ENCODE measurements around the gene NFIB. TPM values are rescaled to one million over a fixed set of nuclear protein-coding genes. Genes with fewer than 3 reads are reported as not detected.

NFIB gene
- total and polyA plus RNA-seq, 7 experiments from 2014 or later = 0.32 TPM; not detected in 6

- Mint-ChIP-seq H3K4me1 (no peaks in the 10 kb centered on the region), H3K27me3 (peaks cover 0 to 20% (median 0%) of the 10 kb centered on the region in 5 donors), H3K4me3 (no peak overlapping the region), H3K9me3 (peaks cover 0 to 5% (median 0%) of the 10 kb centered on the region in 11 donors), H3K27ac (no peak overlapping the region), H3K36me3 (no peaks in the 10 kb centered on the region)
- no peak for DNase-seq
- no peak for ATAC-seq
- intact Hi-C loops (cut with micrococcal nuclease) = no loop called here
- POLR2A ChIA-PET = no interaction called here
- H3K27ac ChIP-seq (ENCODE audit: low read depth, low read length) = no peak overlapping the region
- CTCF ChIA-PET = no interaction called here
- H3K9me3 ChIP-seq (ENCODE audit: control insufficient read depth in 2 of 3, low read length in 3 of 3) = no peaks in the 10 kb centered on the region
- H3K4me1 ChIP-seq (ENCODE audit: control insufficient read depth in 2 of 2, insufficient read depth in 2 of 2, low read length in 2 of 2) = no peaks in the 10 kb centered on the region
- H3K36me3 ChIP-seq (ENCODE audit: control insufficient read depth in 2 of 3, insufficient read depth in 3 of 3, low read length in 3 of 3) = no peaks in the 10 kb centered on the region
- H3K4me3 ChIP-seq (ENCODE audit: low read length) = no peak overlapping the region
- H3K27me3 ChIP-seq (ENCODE audit: control insufficient read depth in 2 of 2, insufficient read depth in 2 of 2, low read length in 2 of 2) = no peaks in the 10 kb centered on the region
These were observed 63.2 kb downstream of the NFIB start for GRCh38 chr9:14250794-14251153.

GRCh38 chr9:14249527-14249926, 64.4 kb downstream of the NFIB start:
- POLR2A ChIA-PET = no interaction called here
- CTCF ChIA-PET = no interaction called here
- no peak overlapping the region for H3K4me3 Mint-ChIP-seq
- H3K4me1 Mint-ChIP-seq = no peaks in the 10 kb centered on the region
- Histone ChIP-seq H3K9me3 (ENCODE audit: control insufficient read depth in 2 of 3, low read length in 3 of 3) (no peaks in the 10 kb centered on the region), H3K27me3 (ENCODE audit: control insufficient read depth in 2 of 2, insufficient read depth in 2 of 2, low read length in 2 of 2) (no peaks in the 10 kb centered on the region), H3K4me3 (ENCODE audit: low read length) (no peak overlapping the region), H3K36me3 (ENCODE audit: control insufficient read depth in 2 of 3, insufficient read depth in 3 of 3, low read length in 3 of 3) (no peaks in the 10 kb centered on the region), H3K27ac (ENCODE audit: low read depth, low read length) (no peak overlapping the region), H3K4me1 (ENCODE audit: control insufficient read depth in 2 of 2, insufficient read depth in 2 of 2, low read length in 2 of 2) (no peaks in the 10 kb centered on the region)
- no peak for ATAC-seq
- H3K36me3 Mint-ChIP-seq = no peaks in the 10 kb centered on the region
- no peak overlapping the region for H3K27ac Mint-ChIP-seq
- peaks cover 0 to 5% (median 0%) of the 10 kb centered on the region in 11 donors for H3K9me3 Mint-ChIP-seq
- intact Hi-C loops (cut with micrococcal nuclease) = no loop called here
- H3K27me3 Mint-ChIP-seq = peaks cover 0 to 20% (median 6%) of the 10 kb centered on the region in 5 donors
- DNase-seq = no peak

- H3K27me3 ChIP-seq (ENCODE audit: control insufficient read depth in 2 of 2, insufficient read depth in 2 of 2, low read length in 2 of 2) = no peaks in the 10 kb centered on the region
- no peak for ATAC-seq
- H3K27ac ChIP-seq (ENCODE audit: low read depth, low read length) = no peak overlapping the region
- DNase-seq = no peak
- no peaks in the 10 kb centered on the region for H3K4me1 ChIP-seq (ENCODE audit: control insufficient read depth in 2 of 2, insufficient read depth in 2 of 2, low read length in 2 of 2)
- H3K36me3 Mint-ChIP-seq = no peaks in the 10 kb centered on the region
- H3K36me3 ChIP-seq (ENCODE audit: control insufficient read depth in 2 of 3, insufficient read depth in 3 of 3, low read length in 3 of 3) = no peaks in the 10 kb centered on the region
- POLR2A ChIA-PET = no interaction called here
- intact Hi-C loops (cut with micrococcal nuclease) = no loop called here
- no peak overlapping the region for H3K4me3 Mint-ChIP-seq
- no peaks in the 10 kb centered on the region for H3K9me3 ChIP-seq (ENCODE audit: control insufficient read depth in 2 of 3, low read length in 3 of 3)
- H3K27me3 Mint-ChIP-seq = peaks cover 0 to 14% (median 6%) of the 10 kb centered on the region in 5 donors
- no peak overlapping the region for H3K27ac Mint-ChIP-seq
- no peak overlapping the region for H3K4me3 ChIP-seq (ENCODE audit: low read length)
- peaks cover 0 to 2% (median 0%) of the 10 kb centered on the region in 11 donors for H3K9me3 Mint-ChIP-seq
- CTCF ChIA-PET = no interaction called here
- no peaks in the 10 kb centered on the region for H3K4me1 Mint-ChIP-seq
These were observed 65.8 kb downstream of the NFIB start for GRCh38 chr9:14248149-14248548.

GRCh38 chr9:14247577-14247976, 66.4 kb downstream of the NFIB start:
- H3K27me3 ChIP-seq (ENCODE audit: control insufficient read depth in 2 of 2, insufficient read depth in 2 of 2, low read length in 2 of 2) = no peaks in the 10 kb centered on the region
- no peak overlapping the region for H3K27ac ChIP-seq (ENCODE audit: low read depth, low read length)
- no peak overlapping the region for H3K4me3 ChIP-seq (ENCODE audit: low read length)
- H3K4me3 Mint-ChIP-seq = no peak overlapping the region
- no peak for DNase-seq
- H3K4me1 Mint-ChIP-seq = no peaks in the 10 kb centered on the region
- H3K27me3 Mint-ChIP-seq = peaks cover 0 to 20% (median 6%) of the 10 kb centered on the region in 5 donors
- ChIA-PET POLR2A (no interaction called here), CTCF (no interaction called here)
- H3K36me3 ChIP-seq (ENCODE audit: control insufficient read depth in 2 of 3, insufficient read depth in 3 of 3, low read length in 3 of 3) = no peaks in the 10 kb centered on the region
- peaks cover 0 to 2% (median 0%) of the 10 kb centered on the region in 11 donors for H3K9me3 Mint-ChIP-seq
- intact Hi-C loops (cut with micrococcal nuclease) = no loop called here
- no peaks in the 10 kb centered on the region for H3K36me3 Mint-ChIP-seq
- H3K27ac Mint-ChIP-seq = no peak overlapping the region
- ATAC-seq = no peak
- H3K9me3 ChIP-seq (ENCODE audit: control insufficient read depth in 2 of 3, low read length in 3 of 3) = no peaks in the 10 kb centered on the region
- no peaks in the 10 kb centered on the region for H3K4me1 ChIP-seq (ENCODE audit: control insufficient read depth in 2 of 2, insufficient read depth in 2 of 2, low read length in 2 of 2)

- Histone ChIP-seq H3K36me3 (ENCODE audit: control insufficient read depth in 2 of 3, insufficient read depth in 3 of 3, low read length in 3 of 3) (no peaks in the 10 kb centered on the region), H3K27ac (ENCODE audit: low read depth, low read length) (no peak overlapping the region), H3K4me1 (ENCODE audit: control insufficient read depth in 2 of 2, insufficient read depth in 2 of 2, low read length in 2 of 2) (no peaks in the 10 kb centered on the region), H3K4me3 (ENCODE audit: low read length) (no peak overlapping the region), H3K9me3 (ENCODE audit: control insufficient read depth in 2 of 3, low read length in 3 of 3) (no peaks in the 10 kb centered on the region), H3K27me3 (ENCODE audit: control insufficient read depth in 2 of 2, insufficient read depth in 2 of 2, low read length in 2 of 2) (no peaks in the 10 kb centered on the region)
- Mint-ChIP-seq H3K4me3 (no peak overlapping the region), H3K4me1 (no peaks in the 10 kb centered on the region), H3K27me3 (peaks cover 0 to 22% (median 6%) of the 10 kb centered on the region in 5 donors), H3K36me3 (no peaks in the 10 kb centered on the region), H3K27ac (no peak overlapping the region), H3K9me3 (peaks cover 0 to 2% (median 0%) of the 10 kb centered on the region in 11 donors)
- intact Hi-C loops (cut with micrococcal nuclease) = no loop called here
- ChIA-PET POLR2A (no interaction called here), CTCF (no interaction called here)
- ATAC-seq (no peak), DNase-seq (no peak)
These were observed 67.0 kb downstream of the NFIB start for GRCh38 chr9:14246951-14247350.

GRCh38 chr9:14245901-14246525, 67.9 kb downstream of the NFIB start:
- H3K27me3 ChIP-seq (ENCODE audit: control insufficient read depth in 2 of 2, insufficient read depth in 2 of 2, low read length in 2 of 2) = no peaks in the 10 kb centered on the region
- ATAC-seq (no peak), DNase-seq (no peak)
- no peak overlapping the region for H3K4me3 ChIP-seq (ENCODE audit: low read length)
- no peaks in the 10 kb centered on the region for H3K36me3 ChIP-seq (ENCODE audit: control insufficient read depth in 2 of 3, insufficient read depth in 3 of 3, low read length in 3 of 3)
- Mint-ChIP-seq H3K4me3 (no peak overlapping the region), H3K36me3 (no peaks in the 10 kb centered on the region), H3K27ac (no peak overlapping the region), H3K9me3 (peaks cover 0 to 2% (median 0%) of the 10 kb centered on the region in 11 donors), H3K4me1 (no peaks in the 10 kb centered on the region), H3K27me3 (peaks cover 0 to 22% (median 6%) of the 10 kb centered on the region in 5 donors)
- POLR2A ChIA-PET = no interaction called here
- CTCF ChIA-PET = no interaction called here
- no peak overlapping the region for H3K27ac ChIP-seq (ENCODE audit: low read depth, low read length)
- H3K9me3 ChIP-seq (ENCODE audit: control insufficient read depth in 2 of 3, low read length in 3 of 3) = no peaks in the 10 kb centered on the region
- intact Hi-C loops (cut with micrococcal nuclease) = no loop called here
- H3K4me1 ChIP-seq (ENCODE audit: control insufficient read depth in 2 of 2, insufficient read depth in 2 of 2, low read length in 2 of 2) = no peaks in the 10 kb centered on the region

- Mint-ChIP-seq H3K27ac (no peak overlapping the region), H3K36me3 (no peaks in the 10 kb centered on the region), H3K4me1 (no peaks in the 10 kb centered on the region), H3K9me3 (peaks cover 0 to 2% (median 0%) of the 10 kb centered on the region in 11 donors), H3K4me3 (no peak overlapping the region), H3K27me3 (peaks cover 0 to 15% (median 6%) of the 10 kb centered on the region in 5 donors)
- ChIA-PET POLR2A (no interaction called here), CTCF (no interaction called here)
- no peak overlapping the region for H3K4me3 ChIP-seq (ENCODE audit: low read length)
- H3K27ac ChIP-seq (ENCODE audit: low read depth, low read length) = no peak overlapping the region
- ATAC-seq (no peak), DNase-seq (no peak)
- H3K36me3 ChIP-seq (ENCODE audit: control insufficient read depth in 2 of 3, insufficient read depth in 3 of 3, low read length in 3 of 3) = no peaks in the 10 kb centered on the region
- intact Hi-C loops (cut with micrococcal nuclease) = no loop called here
- no peaks in the 10 kb centered on the region for H3K9me3 ChIP-seq (ENCODE audit: control insufficient read depth in 2 of 3, low read length in 3 of 3)
- H3K4me1 ChIP-seq (ENCODE audit: control insufficient read depth in 2 of 2, insufficient read depth in 2 of 2, low read length in 2 of 2) = no peaks in the 10 kb centered on the region
- no peaks in the 10 kb centered on the region for H3K27me3 ChIP-seq (ENCODE audit: control insufficient read depth in 2 of 2, insufficient read depth in 2 of 2, low read length in 2 of 2)
These were observed 70.4 kb downstream of the NFIB start for GRCh38 chr9:14243514-14244042.

Measured in naive thymus-derived CD4-positive, alpha-beta T cell (primary cell).